Chondrocyte (in vitro differentiated cells): ENCODE measurements around the gene EYA4. TPM values are rescaled to one million over a fixed set of nuclear protein-coding genes. Genes with fewer than 3 reads are reported as not detected.
A peak's percentile ranks its signal among the peaks of the same experiment; 100 is the strongest.

Experiments used
- DNase-seq: peaks from one replicate; pipeline ENCODE4 v3.0.0; 2021; ENCODE audit warnings: mixed read lengths, low spot score
- H3K27ac Mint-ChIP-seq: one replicate; pipeline ENCODE4 v1.8.0; 2021; ENCODE audit warnings: mild to moderate bottlenecking, moderate library complexity, mixed read lengths; ENCODE audit not compliant: unreplicated experiment
- H3K27me3 Mint-ChIP-seq: 2 replicates; pipeline ENCODE4 v1.8.0; 2021; ENCODE audit warnings: low read depth, mixed read lengths
- H3K36me3 Mint-ChIP-seq: 2 replicates; pipeline ENCODE4 v1.8.0; 2021; ENCODE audit warnings: low read depth, mixed read lengths
- H3K4me1 Mint-ChIP-seq: 2 replicates; pipeline ENCODE4 v1.8.0; 2021; ENCODE audit warnings: low read depth, mild to moderate bottlenecking, mixed read lengths
- H3K4me3 Mint-ChIP-seq: one replicate; pipeline ENCODE4 v1.8.0; 2021; ENCODE audit warnings: mild to moderate bottlenecking, moderate library complexity, mixed read lengths; ENCODE audit not compliant: unreplicated experiment
- H3K9me3 Mint-ChIP-seq: 2 replicates; pipeline ENCODE4 v1.8.0; 2021; ENCODE audit warnings: low read depth, mixed read lengths
- CTCF ChIP-seq: fragments of 200-600 bp; sonication (generic); IDR thresholded peaks from 2 replicates; pipeline ENCODE4 v1.5.0; 2021; ENCODE audit warnings: antibody characterized with exemption, mild to moderate bottlenecking, moderate library complexity
- total RNA-seq: library from RNA; stranded (reverse); gene quantifications from 3 replicates; pipeline ENCODE4 v1.2.1, GENCODE V29; 2021

Gene EYA4
- total RNA-seq, 1 donor from 2014 or later: 7.9 TPM

GRCh38 chr6:133487174-133487573, 246.0 kb downstream of the EYA4 start:
- Mint-ChIP-seq H3K9me3 (peaks cover 10% of the 10 kb centered on the region), H3K27ac (no peak overlapping the region), H3K36me3 (peaks cover 15% of the 10 kb centered on the region), H3K27me3 (no peaks in the 10 kb centered on the region), H3K4me1 (peaks cover 5% of the 10 kb centered on the region), H3K4me3 (no peak overlapping the region)
- DNase-seq: no peak
- no peak for TF ChIP-seq CTCF

GRCh38 chr6:133495205-133495903, 254.2 kb downstream of the EYA4 start:
- H3K9me3 Mint-ChIP-seq: peaks cover 18% of the 10 kb centered on the region
- H3K4me3 Mint-ChIP-seq: no peak overlapping the region
- DNase-seq: no peak
- peaks cover 10% of the 10 kb centered on the region for H3K36me3 Mint-ChIP-seq
- H3K27me3 Mint-ChIP-seq: no peaks in the 10 kb centered on the region
- H3K4me1 Mint-ChIP-seq: peaks cover 1% of the 10 kb centered on the region
- H3K27ac Mint-ChIP-seq: no peak overlapping the region
- TF ChIP-seq CTCF: no peak

DNA sequence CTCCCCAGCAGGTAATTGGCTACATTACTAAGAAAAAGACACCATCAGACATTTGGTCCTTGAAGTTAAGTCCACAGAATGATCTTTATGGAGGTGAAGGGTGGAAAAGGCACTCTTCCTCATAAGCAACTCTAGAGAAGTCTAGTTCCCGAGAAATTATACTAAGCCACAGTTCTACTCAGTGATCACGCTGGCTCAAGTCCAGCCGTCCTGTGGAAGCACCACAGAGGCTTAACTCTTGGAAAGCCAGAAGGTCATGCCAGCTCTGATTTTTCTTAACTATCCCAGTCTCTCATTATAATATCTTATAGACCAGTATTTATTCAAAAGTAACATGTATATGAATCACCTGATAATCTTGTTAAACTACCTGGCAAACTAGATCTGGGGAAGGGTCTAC, 258.5 kb downstream of the EYA4 start:
- H3K36me3 Mint-ChIP-seq: no peaks in the 10 kb centered on the region
- H3K27ac Mint-ChIP-seq: no peak overlapping the region
- no peaks in the 10 kb centered on the region for H3K27me3 Mint-ChIP-seq
- H3K4me1 Mint-ChIP-seq: peaks cover 42% of the 10 kb centered on the region
- H3K4me3 Mint-ChIP-seq: no peak overlapping the region
- TF ChIP-seq CTCF: no peak
- no peak for DNase-seq
- H3K9me3 Mint-ChIP-seq: no peaks in the 10 kb centered on the region

GRCh38 chr6:133501675-133502270, 260.6 kb downstream of the EYA4 start:
- peak overlapping the region; percentile 96 for H3K27ac Mint-ChIP-seq
- no peaks in the 10 kb centered on the region for H3K36me3 Mint-ChIP-seq
- no peaks in the 10 kb centered on the region for H3K9me3 Mint-ChIP-seq
- H3K4me1 Mint-ChIP-seq: peaks cover 57% of the 10 kb centered on the region
- no peak overlapping the region for H3K4me3 Mint-ChIP-seq
- no peak for DNase-seq
- no peak for TF ChIP-seq CTCF
- no peaks in the 10 kb centered on the region for H3K27me3 Mint-ChIP-seq

- no peaks in the 10 kb centered on the region for H3K9me3 Mint-ChIP-seq
- H3K4me1 Mint-ChIP-seq: peaks cover 57% of the 10 kb centered on the region
- peaks cover 2% of the 10 kb centered on the region for H3K36me3 Mint-ChIP-seq
- no peak for DNase-seq
- no peak overlapping the region for H3K4me3 Mint-ChIP-seq
- H3K27me3 Mint-ChIP-seq: no peaks in the 10 kb centered on the region
- peak overlapping the region; percentile 96 for H3K27ac Mint-ChIP-seq
- TF ChIP-seq CTCF: no peak
Observed at GRCh38 chr6:133502441-133503335, 261.5 kb downstream of the EYA4 start.
